IMR-90 (cell line): ENCODE measurements around the gene STARD13.

Experiments
- CHD1 ChIP-seq: IDR thresholded peaks from 2 replicates; pipeline ENCODE4 v1.6.1; 2012; ENCODE audit warnings: low read depth, low read length, improper control_type of control experiment
- MAZ ChIP-seq: IDR thresholded peaks from 2 replicates; pipeline ENCODE4 v1.6.1; 2012; ENCODE audit warnings: low read depth, mild to moderate bottlenecking, low read length, improper control_type of control experiment, moderate library complexity, borderline replicate concordance
- POLR2A ChIP-seq: IDR thresholded peaks from 2 replicates; pipeline ENCODE4 v1.6.1; 2012; ENCODE audit warnings: mild to moderate bottlenecking, low read depth, low read length
- RFX5 ChIP-seq: IDR thresholded peaks from 2 replicates; pipeline ENCODE4 v1.8.0; 2012; ENCODE audit warnings: low read depth, mild to moderate bottlenecking, low read length, moderate library complexity
- TF ChIP-seq, protein P1 (sequence below): conservative IDR thresholded peaks from 2 replicates; pipeline ENCODE4 v1.5.1; 2012; ENCODE audit warnings: mild to moderate bottlenecking, low read depth, low read length, improper control_type of control experiment
- TF ChIP-seq, protein P2 (sequence below): fragments of 150-350 bp; IDR thresholded peaks from 2 replicates; pipeline ENCODE4 v1.6.1; 2017; ENCODE audit warnings: mild to moderate bottlenecking, antibody characterized with exemption, low read length, low read depth

GRCh38 chr13:33313504-33313903, 27.9 kb upstream of the STARD13 start:
- TF ChIP-seq POLR2A (no peak), CHD1 (no peak), RFX5 (no peak), MAZ (no peak)
- TF ChIP-seq, protein P1, sequence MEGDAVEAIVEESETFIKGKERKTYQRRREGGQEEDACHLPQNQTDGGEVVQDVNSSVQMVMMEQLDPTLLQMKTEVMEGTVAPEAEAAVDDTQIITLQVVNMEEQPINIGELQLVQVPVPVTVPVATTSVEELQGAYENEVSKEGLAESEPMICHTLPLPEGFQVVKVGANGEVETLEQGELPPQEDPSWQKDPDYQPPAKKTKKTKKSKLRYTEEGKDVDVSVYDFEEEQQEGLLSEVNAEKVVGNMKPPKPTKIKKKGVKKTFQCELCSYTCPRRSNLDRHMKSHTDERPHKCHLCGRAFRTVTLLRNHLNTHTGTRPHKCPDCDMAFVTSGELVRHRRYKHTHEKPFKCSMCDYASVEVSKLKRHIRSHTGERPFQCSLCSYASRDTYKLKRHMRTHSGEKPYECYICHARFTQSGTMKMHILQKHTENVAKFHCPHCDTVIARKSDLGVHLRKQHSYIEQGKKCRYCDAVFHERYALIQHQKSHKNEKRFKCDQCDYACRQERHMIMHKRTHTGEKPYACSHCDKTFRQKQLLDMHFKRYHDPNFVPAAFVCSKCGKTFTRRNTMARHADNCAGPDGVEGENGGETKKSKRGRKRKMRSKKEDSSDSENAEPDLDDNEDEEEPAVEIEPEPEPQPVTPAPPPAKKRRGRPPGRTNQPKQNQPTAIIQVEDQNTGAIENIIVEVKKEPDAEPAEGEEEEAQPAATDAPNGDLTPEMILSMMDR: no peak
- TF ChIP-seq, protein P2, sequence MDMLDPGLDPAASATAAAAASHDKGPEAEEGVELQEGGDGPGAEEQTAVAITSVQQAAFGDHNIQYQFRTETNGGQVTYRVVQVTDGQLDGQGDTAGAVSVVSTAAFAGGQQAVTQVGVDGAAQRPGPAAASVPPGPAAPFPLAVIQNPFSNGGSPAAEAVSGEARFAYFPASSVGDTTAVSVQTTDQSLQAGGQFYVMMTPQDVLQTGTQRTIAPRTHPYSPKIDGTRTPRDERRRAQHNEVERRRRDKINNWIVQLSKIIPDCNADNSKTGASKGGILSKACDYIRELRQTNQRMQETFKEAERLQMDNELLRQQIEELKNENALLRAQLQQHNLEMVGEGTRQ: no peak
